Hepatocyte (in vitro differentiated cells): ENCODE results near the gene HOXD8.

Experiments used
- CTCF ChIP-seq: fragments of 200-600 bp; sonication (generic); IDR thresholded peaks from 2 replicates; pipeline ENCODE4 v1.5.1; 2016; ENCODE audit warnings: antibody characterized with exemption, mild to moderate bottlenecking; ENCODE audit not compliant: poor library complexity
- EZH2 ChIP-seq: fragments of 200-600 bp; sonication (generic); IDR thresholded peaks from 2 replicates; pipeline ENCODE4 v1.6.1; 2016; ENCODE audit warnings: antibody characterized with exemption, mild to moderate bottlenecking, borderline replicate concordance

GRCh38 chr2:176151442-176152287 is 22.2 kb downstream of the HOXD8 start, which contains the start of gene HOXD4:
- TF ChIP-seq CTCF (no peak), EZH2 (peak; percentile 96)
